ENCODE measurements around the gene LMAN1L.
A peak's percentile ranks its signal among the peaks of the same experiment; 100 is the strongest.

- TF ChIP-seq POLR2A (IDR thresholded peaks at IDR 0.05) (peak in 1 of 2 donors; percentile 17), CTCF (IDR thresholded peaks at IDR 0.05 in 4 of 5, conservative IDR thresholded peaks at IDR 0.05 in 1 of 5) (no peak)
Measured at GRCh38 chr15:74868059-74868458, 55.4 kb downstream of the LMAN1L start.
